Activated naive CD8-positive, alpha-beta T cell treated with anti-CD3 and anti-CD28 coated beads, Interleukin-2, amount 50 U/mL, for 16 hours (primary cell): Measurements from ENCODE around the gene SNAI1.
"Not testable (repeated sequence)": the region's sequence is repeated elsewhere in the genome, so short reads cannot be mapped to it uniquely, and the experiment has no call there.

Experiments used
- DNase-seq: peaks from one replicate; pipeline ENCODE4 v3.0.0-alpha.2; 2020; ENCODE audit warnings: low read depth, low spot score

The SNAI1 gene

DNA sequence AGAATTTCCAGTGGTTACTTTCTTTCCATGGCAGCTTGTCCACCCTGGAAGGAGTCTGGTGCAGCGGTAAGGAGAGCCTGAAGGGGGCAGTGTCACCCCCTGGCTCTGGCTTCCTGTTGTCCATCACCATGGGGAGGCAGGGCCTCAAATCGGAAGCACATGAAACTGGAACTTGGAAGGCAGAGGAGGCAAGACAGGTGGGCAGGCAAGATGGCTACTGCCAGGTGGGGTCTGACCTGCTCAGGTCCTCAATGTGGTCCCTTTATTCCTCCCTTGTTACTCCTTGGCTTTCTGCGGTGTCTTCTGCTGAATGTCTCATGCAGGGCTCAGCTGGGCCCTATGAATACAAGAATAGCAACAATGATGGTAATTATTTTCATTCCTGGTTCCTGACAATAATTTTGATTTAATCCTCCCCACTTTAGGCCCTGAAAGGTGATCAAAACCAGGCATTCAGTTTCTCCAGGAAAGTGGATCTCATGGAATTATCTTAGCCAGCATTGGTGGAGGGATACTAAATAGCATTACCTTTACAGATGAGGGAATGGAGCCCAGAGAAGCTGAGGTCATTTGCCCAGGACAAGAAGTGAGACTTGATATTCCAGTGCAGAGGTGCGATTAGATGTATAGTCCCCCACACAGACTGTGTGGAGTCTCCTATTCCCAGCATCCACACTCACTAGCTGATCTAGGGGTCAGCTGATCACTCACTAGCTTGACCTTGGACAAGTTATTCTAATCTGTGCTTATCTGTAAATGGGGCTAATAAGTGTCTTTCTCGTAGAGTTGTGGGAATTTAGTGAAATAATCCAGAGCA is 17.6 kb upstream of the SNAI1 start:
- no peak for DNase-seq

DNA sequence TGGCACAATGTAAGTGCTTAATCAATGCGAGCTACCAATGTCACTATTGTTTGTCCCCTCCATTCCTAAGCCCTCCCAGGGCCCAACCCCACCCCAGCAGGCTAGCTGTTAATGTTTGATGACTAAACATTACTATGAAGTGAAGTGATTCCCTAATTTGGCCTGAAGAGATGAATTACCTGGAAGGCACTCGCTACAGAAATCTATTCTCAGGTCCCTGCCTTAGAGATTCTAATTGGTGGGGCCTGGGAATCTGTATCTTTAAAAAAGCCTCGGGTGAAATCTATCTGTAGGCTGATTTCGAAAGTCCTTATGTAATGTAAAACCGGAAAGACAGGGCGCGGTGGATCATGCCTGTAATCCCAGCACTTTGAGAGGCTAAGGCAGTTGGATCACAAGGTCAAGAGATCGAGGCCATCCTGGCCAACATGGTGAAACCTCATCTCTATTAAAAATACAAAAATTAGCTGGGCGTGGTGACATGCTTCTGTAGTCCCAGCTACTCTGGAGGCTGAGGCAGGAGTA is 16.9 kb upstream of the SNAI1 start:
- DNase-seq = no peak

DNA sequence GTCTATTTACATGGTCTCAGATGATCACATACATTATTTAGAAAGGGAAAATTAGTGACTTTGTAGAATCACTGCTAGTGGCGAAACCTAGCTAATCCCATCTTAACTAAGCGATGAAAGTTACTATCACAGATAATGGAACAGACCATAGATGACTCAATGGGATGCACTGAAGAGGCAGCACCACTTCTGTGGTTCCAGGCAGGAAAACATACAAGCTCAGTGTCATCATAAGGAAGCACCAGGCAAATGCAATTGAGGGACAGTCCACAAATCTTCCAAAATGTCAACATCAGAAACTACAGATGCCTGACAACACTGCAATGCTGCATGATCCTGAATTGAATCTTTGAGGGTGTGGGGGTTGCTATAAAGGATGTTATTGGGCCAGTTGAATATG is 15.9 kb upstream of the SNAI1 start:
- no peak for DNase-seq

DNA sequence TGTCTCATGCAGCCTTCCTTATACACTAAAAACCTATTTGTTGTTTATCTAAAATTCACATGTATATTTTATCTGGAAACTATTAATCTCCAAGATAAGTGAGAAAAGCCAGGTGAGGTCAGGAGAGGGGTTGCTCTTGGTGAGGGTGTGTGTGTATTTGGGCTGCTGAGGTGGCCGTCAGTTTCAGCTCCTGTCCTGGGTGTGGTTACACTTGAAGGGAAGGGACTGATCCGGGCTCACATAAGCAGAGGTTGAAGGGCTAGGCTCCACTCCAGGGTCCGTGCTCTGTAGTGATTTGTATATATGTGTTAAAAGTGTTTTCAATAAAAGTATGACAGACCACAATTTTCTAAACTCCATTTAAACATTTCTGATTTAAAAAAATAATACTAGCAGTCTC is 13.5 kb upstream of the SNAI1 start:
- no peak for DNase-seq

DNA sequence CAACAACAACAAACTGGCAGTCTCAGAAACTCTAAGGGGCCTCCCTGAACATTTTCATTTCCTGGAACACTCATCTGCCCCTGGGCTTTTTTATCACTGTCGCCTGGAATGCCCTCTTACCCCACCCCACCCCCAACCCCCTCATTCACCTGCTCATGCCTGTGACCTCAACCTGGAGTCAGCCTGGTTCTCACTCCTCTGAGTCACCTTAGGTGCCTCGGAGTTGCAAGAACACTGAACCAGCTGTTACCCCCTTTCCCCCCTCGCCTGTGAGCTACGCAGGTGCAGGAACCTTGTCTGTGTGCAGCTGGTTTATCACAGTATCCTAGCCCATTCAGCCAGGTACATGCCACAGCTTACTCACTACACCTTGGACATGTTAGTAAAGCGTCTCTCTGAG is 12.8 kb upstream of the SNAI1 start:
- DNase-seq = no peak

DNA sequence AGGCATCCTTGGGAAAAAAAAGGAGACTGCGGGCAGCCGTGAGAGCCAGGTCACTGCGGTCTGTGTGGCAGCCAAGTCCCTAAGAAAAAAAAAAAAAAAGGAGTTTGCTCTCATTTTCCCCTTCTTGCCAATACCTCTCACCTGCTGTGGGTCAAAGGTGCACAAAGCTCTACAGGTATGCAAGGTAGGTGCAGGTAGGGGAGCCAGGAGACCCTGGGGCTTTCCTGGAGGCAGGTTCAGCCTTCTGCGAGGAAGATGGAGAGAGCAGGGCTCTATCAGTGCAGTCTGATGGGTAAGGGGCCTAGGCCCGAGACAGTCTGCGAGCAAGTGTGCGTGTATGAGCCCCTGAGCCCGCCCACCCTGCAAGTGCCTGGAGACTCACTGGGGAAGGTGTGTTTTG is 12.3 kb upstream of the SNAI1 start:
- DNase-seq = no peak

DNA sequence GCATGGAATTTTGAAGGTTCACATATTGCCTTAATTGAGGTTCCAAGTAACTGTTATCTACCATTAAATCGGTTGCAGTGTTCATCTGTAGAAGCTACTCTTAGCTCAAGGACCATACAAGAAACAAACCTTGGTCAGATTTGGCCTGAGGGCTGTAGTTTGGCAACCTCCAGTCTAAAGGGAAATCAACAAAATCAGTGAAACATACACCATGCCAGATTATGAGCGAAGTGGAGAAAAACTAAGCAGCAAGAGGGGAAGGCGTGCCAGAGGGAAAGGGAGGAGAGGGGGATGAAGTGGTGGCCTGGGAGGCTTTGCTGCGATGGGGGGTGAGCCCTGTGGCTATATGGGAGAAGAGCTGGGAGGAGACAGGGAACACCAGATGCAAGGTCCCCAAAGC is 8.8 kb upstream of the SNAI1 start:
- no peak for DNase-seq

DNA sequence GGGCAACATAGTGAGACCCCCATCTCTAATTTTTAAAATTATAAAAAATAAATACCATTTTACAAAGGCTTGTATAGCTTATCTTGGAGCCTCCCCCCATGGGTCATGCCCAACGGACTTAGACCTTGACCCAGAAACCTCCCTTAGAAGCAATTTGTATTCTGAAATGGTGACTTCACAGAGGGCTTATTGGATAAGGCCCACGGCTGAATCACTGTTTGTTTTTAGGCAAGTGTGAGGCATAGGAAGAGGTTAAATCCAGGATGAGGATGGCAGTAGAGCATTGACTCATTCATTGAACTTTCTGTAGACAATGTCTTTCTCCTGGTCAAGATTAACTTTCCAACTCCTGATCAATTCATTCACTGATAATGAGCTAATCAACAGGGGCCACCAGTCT is 6.2 kb upstream of the SNAI1 start:
- DNase-seq = no peak

DNA sequence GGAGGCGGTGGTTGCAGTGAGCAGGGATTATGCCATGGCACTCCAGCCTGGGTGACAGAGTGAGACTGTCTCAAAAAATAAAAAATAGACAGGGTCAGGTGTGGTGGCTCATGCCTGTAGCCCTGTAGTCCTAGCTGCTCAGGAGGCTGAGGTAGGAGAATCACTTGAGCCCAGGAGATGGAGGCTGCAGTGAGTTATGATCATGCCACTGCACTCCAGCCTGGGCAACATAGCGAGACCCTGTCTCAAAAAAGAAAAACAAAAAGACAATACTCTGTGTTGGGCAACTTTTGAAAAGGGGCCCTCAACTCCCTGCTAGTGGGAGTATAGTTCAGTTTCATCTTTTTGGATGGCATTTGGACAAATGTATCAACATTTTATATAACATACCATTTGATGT is 5.0 kb upstream of the SNAI1 start:
- DNase-seq = not testable (repeated sequence)

DNA sequence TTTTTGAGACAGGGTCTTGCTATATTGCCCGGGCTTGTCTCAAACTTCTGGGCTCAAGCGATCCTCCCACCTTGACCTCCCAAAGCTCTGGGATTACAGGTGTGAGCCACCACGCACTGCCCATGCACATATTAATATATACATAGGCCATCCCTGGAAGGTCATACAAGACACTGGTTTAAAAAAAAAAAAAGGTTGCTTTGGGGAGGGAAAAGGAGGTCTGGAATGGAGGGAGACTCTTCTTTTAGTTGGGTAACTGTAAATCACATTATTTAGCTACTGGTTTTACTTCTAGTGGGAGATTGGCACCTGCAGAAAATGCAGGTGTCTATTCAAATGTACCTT is 4.1 kb upstream of the SNAI1 start:
- DNase-seq = no peak

DNA sequence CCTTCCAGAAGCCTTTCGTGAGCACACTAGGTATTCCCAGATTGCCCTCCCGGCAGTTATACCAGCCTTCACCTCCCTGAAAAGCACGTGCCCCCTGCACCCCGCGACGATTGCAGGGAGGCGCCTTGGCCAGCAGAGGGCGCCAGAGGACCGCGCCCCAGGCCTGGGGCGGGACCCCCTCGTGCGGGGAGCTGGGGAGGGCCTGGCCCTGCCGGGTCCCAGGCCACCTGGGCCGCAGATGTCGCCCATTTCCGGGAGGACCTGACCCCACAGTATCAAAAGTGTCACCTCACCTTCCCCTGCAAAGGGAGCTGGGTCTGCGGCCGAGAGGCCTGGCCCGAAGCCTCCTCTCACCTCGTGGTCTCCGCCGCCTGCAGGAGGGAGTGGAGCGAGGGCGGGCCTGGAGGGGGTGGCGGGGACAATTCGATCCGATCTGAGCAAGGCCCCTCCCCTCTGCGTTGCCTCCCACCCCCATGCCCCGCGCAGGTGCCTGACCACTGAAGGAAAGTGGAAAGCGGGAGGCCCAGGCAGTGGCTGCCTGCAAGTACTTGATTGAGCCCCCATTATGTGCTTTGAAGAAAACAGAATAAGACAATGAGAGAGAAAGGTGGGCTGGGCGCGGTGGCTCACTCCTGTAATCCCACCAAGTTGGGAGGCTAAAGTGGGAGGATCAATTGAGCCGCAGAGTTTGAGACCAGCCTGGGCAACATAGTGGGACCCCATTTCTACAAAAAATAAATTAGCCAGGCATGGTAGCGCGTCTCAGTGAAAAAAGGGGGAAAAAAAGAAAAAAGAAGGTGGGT is 3.5 kb upstream of the SNAI1 start:
- peak; percentile 41 for DNase-seq

DNA sequence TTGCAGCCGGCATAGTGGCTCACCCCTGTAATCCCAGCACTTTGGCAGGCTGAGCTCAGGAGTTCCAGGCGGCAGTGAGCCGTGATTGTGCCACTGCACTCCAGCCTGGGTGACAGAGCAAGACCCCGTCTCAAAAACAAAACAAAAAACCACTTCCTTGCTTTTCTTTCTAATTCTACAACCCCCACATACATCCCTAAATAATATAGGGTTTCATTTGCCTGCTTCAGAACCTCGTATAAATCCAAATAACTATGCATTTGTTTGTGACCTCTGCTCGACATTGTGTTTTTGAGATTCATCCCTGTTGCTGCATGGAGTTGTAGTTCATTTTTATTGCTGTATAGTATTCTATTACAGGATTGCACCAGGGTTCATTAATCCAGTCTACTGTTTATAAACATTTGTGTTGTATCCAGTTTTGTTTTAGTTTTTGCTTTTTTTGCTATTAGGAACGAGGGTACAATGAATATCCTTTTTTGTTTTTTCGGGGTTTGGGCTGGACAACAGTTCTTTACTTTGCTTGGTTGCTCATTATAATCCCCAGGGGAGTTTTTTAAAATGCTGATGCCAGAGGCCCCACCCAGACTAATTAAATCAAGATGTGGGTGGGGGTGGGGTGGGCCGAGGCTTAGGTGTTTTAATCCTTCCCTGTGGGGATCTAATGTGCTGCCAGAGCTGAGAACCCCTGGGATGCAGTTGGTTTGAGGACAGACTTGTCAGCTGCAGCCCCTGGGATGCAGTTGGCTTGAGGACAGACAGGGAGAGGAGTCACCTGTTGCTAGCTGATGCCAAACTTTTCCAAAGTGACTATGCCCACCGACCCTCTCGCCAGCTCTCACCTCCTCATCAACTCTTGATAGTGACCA is 2.4 kb upstream of the SNAI1 start:
- DNase-seq = no peak

DNA sequence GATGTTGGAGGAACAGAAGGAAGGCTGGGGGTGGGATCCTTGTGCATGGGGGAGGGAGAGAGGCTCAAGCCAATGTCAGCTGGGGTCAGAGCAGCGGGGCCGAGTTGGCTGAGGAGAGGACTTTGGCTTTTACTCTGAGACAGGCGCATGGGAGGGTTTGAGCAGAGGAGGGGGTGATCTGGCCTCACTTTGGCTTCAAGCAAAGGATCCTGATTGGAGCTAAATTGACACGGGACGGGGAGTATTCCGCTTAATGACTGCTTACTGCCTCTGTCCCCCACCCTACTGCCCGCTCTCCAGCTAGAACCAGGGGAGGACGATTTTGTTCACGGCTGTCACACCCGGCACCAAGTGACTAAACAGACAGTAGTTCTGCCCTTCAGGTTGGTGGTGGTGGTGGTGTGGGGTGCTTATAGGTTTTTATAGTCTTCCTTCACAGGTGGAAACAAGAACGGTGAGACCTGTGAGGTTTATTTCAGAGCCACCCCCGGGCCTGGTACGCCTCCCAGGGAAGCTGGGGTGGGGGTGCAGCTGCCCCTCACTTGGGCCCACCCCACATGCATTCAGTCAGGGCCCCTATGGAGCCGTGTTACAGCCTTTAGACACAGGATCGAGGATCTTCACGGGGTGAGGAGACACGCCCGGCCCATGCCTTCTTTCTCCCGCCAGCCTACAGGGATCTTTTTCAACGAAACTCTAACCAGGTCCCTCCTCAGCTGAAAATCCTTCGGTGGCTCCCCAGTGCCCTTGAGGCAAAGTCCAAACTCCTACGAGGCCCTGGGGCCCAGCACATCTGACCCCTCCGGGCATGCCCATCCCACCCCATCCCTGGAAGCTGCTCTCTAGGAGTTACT is 1.3 kb upstream of the SNAI1 start:
- DNase-seq = no peak

DNA sequence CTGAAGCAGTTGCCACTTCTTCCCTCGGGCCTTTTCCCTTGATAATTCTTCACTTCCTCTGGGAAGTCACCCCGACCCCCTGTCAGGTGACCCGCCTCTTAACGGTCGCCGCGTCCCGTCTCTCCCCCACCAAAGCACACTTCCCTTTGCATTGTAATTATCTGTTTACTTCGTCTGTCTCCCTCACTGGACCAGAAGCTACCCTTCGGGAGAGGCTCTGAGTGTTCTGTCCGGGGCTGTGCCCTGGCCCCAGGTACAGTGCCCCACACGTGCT is 771 bp upstream of the SNAI1 start:
- no peak for DNase-seq

DNA sequence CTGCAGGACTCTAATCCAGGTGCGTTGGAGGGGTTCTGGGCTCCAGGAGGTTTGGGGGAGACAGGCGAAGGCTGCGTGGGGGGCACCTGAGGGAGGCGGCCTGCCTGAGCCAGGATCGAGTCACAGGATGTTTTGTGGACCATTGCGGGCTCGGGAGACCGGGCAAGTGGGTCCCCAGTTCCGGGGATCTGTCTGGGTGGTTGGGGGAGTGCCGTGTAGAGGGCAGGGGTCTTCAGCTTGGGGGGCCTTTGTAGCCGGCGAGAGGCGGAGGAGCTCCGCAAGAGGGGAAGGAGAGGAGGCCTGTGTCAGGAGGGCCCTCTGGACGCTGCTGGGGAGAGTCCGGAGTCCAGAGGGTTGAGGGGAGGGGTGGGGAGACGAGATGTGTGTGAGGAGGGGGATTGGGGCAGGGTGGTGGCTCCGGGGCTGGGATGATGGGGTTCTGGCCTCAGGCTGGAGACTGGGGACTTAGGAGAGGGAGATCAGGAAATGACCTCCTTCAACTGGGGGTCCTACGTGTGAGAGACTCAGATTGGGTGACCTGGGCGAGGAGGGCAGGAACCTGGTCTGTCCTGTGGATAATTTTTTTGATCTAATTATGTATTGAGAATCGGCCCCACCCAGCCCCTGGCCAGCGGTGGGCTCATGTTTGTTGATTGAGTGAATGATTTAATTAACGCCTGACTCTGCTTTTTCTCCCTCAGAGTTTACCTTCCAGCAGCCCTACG is 505 bp downstream of the SNAI1 start:
- no peak for DNase-seq

DNA sequence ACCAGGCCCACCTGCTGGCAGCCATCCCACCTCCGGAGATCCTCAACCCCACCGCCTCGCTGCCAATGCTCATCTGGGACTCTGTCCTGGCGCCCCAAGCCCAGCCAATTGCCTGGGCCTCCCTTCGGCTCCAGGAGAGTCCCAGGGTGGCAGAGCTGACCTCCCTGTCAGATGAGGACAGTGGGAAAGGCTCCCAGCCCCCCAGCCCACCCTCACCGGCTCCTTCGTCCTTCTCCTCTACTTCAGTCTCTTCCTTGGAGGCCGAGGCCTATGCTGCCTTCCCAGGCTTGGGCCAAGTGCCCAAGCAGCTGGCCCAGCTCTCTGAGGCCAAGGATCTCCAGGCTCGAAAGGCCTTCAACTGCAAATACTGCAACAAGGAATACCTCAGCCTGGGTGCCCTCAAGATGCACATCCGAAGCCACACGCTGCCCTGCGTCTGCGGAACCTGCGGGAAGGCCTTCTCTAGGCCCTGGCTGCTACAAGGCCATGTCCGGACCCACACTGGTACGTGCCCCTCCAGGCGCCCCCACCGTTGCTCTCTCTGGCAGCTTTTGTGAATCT is 1.1 kb downstream of the SNAI1 start:
- no peak for DNase-seq

DNA sequence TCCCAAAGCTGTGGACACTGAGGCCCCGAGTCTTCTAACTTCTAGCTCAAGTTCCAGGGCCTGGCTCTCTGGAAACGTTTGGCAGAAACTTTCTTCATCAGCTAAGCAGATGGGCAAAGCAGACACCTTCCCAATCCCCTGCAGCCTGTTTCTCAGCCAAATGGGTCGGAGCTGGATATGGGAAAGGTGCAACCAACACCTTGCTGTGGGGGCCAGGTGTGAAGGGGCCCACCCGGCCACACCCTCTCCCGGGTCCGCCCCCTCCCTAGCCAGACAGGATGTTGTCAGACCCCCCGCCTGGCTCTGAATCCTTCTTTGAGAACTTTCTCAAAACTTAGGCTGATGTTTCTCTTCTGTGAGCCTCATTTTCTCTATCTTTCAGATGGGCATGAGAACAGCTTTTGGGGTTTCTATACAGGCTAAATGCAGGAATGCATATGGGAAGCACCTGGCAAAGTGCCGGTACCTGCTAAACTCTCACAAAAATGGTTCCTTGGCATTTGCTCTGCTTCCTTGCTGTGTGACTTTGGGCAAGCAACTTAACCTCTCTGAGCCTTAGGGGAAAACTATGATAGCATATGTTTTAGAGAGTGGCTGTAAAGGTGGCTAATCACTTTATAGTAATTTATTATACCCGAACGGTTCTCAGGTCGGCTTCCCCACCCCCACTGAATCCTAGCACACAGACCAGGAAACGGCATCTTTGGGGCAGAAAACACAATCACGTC is 1.8 kb downstream of the SNAI1 start:
- DNase-seq = no peak

DNA sequence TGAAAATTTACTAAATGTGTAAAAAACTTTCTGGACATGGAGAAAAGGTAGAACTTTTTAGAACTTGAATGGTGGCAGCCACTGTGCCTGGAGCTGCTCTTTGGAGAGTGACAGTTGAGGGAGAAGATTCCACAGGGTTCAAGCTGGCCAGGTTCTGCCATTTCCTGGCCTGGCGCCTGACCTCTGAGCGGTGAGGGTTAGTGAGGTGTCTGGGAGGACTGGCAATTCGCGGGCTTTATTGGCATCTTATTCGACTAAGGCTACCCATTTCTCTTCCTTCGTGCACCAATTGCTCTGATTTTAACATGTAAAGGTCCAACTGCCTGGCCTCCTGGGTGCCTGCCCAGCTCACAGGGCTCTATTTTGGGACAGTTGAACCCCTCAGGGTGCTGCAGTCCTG is 2.4 kb downstream of the SNAI1 start:
- no peak for DNase-seq

DNA sequence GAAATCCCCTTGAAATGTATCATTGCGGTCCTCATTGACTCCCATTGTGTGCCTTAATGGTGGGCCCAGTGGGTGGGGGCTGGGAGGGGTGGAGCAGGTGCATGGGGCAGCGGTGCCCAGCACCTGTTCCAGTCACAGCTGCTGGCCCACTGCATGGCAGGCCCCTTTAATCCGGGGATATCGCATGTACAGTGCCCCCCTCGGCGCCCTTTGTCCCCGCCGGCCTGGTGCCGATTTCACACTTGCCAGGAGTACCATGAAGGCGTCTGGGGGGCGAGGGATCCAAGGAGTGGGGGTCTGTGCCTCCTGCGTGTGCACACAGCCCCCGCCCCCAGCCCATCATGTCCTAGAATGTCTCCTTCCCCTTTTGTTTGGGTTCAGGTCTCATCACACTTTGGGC is 2.8 kb downstream of the SNAI1 start:
- DNase-seq = no peak

DNA sequence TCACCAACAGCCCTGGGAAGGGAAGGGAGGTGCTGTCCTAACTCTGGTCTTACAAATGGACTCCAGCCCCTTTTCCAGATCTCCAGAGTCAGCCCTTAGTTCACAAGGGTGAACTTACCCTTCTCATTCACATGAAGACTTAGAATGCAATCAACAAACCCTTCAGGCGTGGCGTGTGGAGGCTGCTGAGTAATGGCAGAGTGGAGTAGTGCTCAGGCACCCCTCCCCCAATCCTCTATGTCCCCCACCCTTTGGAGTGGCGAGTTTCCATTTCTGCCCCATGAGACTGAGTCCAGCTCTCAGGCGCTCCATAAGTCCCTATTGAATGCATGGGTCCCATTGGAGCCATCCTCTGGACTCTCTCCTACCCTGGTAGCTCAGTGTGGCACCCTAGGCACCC is 3.3 kb downstream of the SNAI1 start:
- no peak for DNase-seq
